ENCODE measurements around the gene MPEG1.

The MPEG1 gene

GRCh38 chr11:59173080-59173963, 39.4 kb downstream of the MPEG1 start:
- in situ Hi-C loops (cut with MboI; ENCODE audit: low pct_unique_long_range_greater_than_20kb, low sequenced_read_pairs, unreplicated experiment) = loop anchor here (5.0 kb wide), 1 partner anchor 259 kb away; no protein-coding TSS in a partner anchor
- TF ChIP-seq, protein P1, sequence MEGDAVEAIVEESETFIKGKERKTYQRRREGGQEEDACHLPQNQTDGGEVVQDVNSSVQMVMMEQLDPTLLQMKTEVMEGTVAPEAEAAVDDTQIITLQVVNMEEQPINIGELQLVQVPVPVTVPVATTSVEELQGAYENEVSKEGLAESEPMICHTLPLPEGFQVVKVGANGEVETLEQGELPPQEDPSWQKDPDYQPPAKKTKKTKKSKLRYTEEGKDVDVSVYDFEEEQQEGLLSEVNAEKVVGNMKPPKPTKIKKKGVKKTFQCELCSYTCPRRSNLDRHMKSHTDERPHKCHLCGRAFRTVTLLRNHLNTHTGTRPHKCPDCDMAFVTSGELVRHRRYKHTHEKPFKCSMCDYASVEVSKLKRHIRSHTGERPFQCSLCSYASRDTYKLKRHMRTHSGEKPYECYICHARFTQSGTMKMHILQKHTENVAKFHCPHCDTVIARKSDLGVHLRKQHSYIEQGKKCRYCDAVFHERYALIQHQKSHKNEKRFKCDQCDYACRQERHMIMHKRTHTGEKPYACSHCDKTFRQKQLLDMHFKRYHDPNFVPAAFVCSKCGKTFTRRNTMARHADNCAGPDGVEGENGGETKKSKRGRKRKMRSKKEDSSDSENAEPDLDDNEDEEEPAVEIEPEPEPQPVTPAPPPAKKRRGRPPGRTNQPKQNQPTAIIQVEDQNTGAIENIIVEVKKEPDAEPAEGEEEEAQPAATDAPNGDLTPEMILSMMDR (IDR thresholded peaks at IDR 0.05; ENCODE audit: extremely low read depth, insufficient read depth, missing control alignments) = no peak
- no peak for DNase-seq (ENCODE audit: low spot score)

DNA sequence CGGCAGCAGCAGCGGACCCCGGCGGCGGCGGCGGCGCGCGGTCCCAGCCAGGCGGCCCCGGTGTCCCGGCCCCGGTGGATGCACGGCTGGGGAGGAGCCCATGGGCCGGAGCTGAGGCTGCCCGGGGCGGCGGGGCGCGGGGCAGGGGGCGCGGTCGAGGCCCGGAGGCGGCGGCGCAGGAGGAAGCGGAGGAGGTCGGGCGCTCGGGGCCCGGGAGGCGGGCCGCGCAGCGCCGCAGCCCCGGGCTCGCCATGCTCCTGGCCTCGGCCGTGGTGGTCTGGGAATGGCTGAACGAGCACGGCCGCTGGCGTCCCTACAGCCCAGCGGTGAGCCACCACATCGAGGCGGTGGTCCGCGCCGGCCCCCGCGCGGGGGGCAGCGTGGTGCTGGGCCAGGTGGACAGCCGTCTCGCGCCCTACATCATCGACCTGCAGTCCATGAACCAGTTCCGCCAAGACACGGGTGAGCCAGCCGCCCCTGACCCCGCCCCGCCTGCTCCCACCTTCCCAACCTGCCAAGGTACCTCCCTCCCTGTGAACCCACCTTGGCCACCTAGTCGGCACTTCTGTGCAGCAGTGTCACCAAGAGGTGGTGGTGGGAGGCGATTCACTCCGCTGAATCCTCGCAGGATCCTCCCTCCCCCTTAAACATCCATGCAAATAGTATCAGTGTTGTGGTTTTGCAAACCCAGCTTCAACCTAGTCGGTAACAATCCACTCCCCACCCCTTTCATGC, 40.2 kb downstream of the MPEG1 start:
- peak; percentile 74 for DNase-seq (ENCODE audit: low spot score)
- in situ Hi-C loops (cut with MboI; ENCODE audit: low pct_unique_long_range_greater_than_20kb, low sequenced_read_pairs, unreplicated experiment) = loop anchor here (5.0 kb wide), 1 partner anchor 260 kb away; no protein-coding TSS in a partner anchor
- TF ChIP-seq, protein P1 (IDR thresholded peaks at IDR 0.05; ENCODE audit: extremely low read depth, insufficient read depth, missing control alignments) = no peak

DNA sequence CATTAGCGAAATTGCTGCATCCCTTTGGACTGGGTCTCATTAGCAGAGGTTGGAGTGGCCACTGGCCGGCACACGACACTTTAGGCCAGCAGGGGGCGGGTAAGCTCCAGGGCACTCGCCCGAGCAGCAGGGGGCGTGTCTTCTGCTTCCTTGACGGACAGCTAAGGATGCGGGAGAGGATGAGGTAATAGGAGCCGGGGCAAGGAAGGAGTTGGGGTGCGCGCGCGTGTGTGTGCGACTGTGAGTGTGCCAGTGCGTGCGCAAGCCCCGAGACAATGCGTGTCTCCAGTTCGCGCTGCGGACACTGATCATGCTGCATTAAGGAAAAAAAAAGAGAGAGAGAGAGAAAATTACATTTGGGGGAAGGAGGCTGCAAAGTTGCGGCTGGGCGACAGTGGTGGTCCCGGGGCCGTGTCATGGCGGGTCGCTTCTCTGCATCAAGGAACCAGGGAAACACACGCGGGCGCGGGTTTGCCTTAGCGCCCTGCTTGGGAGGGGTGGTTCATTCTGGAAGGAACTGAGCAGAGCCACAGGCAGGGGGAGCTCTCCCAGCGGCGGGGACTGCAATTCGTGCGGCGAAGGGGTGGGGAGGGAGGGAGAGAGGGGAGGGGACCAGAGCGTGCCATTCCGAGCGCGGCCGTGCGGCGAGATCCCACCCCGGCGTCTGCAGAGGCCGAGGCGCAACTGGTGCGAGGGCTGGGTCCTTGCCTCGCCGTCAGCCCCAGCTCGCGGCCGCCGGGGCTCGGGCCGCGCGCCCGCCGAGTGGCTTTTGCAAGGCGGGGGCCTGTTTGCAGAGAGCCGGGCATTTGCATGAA, 41.0 kb downstream of the MPEG1 start, which contains the start of gene DTX4:
DTX4 (plus strand) TSS at position 625 of the 815 bp plus-strand sequence. CDS start 464 bp downstream, outside the sequence.
- TF ChIP-seq, protein P1 (IDR thresholded peaks at IDR 0.05; ENCODE audit: extremely low read depth, insufficient read depth, missing control alignments) = peak; percentile 99

GRCh38 chr11:59164028-59164427, 48.7 kb downstream of the MPEG1 start:
- DNase-seq (ENCODE audit: low spot score) = no peak
- TF ChIP-seq, protein P1 (IDR thresholded peaks at IDR 0.05; ENCODE audit: extremely low read depth, insufficient read depth, missing control alignments) = no peak
- in situ Hi-C loops (cut with MboI; ENCODE audit: low pct_unique_long_range_greater_than_20kb, low sequenced_read_pairs, unreplicated experiment) = no loop called here

More for the DNA sequence above, 41.0 kb downstream of the MPEG1 start, which contains the start of gene DTX4:
- DNase-seq (ENCODE audit: low spot score) = peak; percentile 86
- in situ Hi-C loops (cut with MboI; ENCODE audit: low pct_unique_long_range_greater_than_20kb, low sequenced_read_pairs, unreplicated experiment) = loop anchor here (5.0 kb wide), 1 partner anchor 261 kb away; no protein-coding TSS in a partner anchor

All from GM13977 (cell line).